Peyer's patch (tissue), 4 donors: ENCODE results near the gene MT1X. TPM values are rescaled to one million over a fixed set of nuclear protein-coding genes. Genes with fewer than 3 reads are reported as not detected.

Source experiments
- DNase-seq, 3 donors: peaks; one replicate each; pipeline ENCODE4 v3.0.0-alpha.2; 2017 to 2019
- H3K27ac ChIP-seq, 4 donors: fragments of 200-600 bp; sonication (generic); one replicate each; pipeline ENCODE4 v1.5.1; 2016 to 2019
- H3K27me3 ChIP-seq, 2 donors: fragments of 200-600 bp; sonication (generic); one replicate each; pipeline ENCODE4 v1.5.1; 2019
- H3K36me3 ChIP-seq, 3 donors: fragments of 200-600 bp; sonication (generic); one replicate each; pipeline ENCODE4 v1.5.1; 2016 to 2019
- H3K4me1 ChIP-seq, 4 donors: fragments of 200-600 bp; sonication (generic); one replicate each; pipeline ENCODE4 v1.5.1; 2016 to 2019
- H3K4me3 ChIP-seq, 4 donors: fragments of 200-600 bp; sonication (generic); 1 replicate in 3 of 4; 2 replicates in 1 of 4; pipeline ENCODE4 v1.5.1; 2016 to 2019; ENCODE audit warnings: mild to moderate bottlenecking in 1 of 4
- H3K9me3 ChIP-seq, 4 donors: fragments of 200-600 bp; sonication (generic); one replicate each; pipeline ENCODE4 v1.5.1; 2016 to 2019; ENCODE audit warnings: mild to moderate bottlenecking in 1 of 4
- CTCF ChIP-seq, 6 experiments: fragments of 450-650 bp in 4 of 6; fragments of 200-600 bp in 2 of 6; sonication (generic) in 1 of 6; IDR thresholded peaks; one replicate each; pipeline ENCODE4 v1.5.1; 2017 to 2019; ENCODE audit warnings: antibody characterized with exemption in 6 of 6, mild to moderate bottlenecking in 3 of 6, moderate library complexity in 1 of 6
- POLR2A ChIP-seq, 2 donors: fragments of 450-650 bp; IDR thresholded peaks; one replicate each; pipeline ENCODE4 v1.5.1; 2017; ENCODE audit warnings: antibody characterized with exemption in 2 of 2, mild to moderate bottlenecking in 2 of 2, moderate library complexity in 2 of 2
- total RNA-seq, 4 donors: library from RNA; depleted of rRNA; stranded (reverse); fragments of >200 nt; gene quantifications; one replicate each; pipeline ENCODE4 v1.1.0, GENCODE V29; 2016

The MT1X gene
- total RNA-seq, 4 donors from 2014 or later, result 121 to 1,155 (median 305) TPM

DNA sequence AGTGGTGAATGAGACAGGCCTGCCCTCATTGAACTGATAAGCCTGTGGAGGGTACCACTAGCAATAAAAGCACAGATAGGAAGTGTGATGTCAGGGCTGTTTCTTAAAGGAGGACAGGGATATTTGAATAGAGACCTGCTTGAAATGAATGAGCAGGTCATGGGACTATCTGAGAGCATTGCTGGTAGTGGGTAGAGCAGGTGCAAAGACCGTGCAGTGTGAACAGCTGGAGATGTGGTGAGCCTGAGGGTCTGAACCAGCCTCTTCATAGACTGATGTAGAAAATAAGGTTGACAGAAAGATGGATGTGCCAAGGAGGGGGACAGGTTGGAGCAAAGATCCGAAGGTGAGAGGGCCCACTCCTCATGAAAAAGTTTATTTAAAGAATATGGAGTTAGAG is 50.1 kb downstream of the MT1X start:
- DNase-seq, result no peak
- H3K4me3 ChIP-seq, result no peak overlapping the region
- H3K27me3 ChIP-seq, result no peaks in the 10 kb centered on the region
- TF ChIP-seq CTCF (IDR thresholded peaks at IDR 0.05) (no peak), POLR2A (IDR thresholded peaks at IDR 0.05) (no peak)
- H3K27ac ChIP-seq, result no peak overlapping the region
- peaks cover 0 to 20% (median 0%) of the 10 kb centered on the region in 4 donors for H3K4me1 ChIP-seq
- H3K36me3 ChIP-seq, result no peaks in the 10 kb centered on the region
- H3K9me3 ChIP-seq, result no peaks in the 10 kb centered on the region

DNA sequence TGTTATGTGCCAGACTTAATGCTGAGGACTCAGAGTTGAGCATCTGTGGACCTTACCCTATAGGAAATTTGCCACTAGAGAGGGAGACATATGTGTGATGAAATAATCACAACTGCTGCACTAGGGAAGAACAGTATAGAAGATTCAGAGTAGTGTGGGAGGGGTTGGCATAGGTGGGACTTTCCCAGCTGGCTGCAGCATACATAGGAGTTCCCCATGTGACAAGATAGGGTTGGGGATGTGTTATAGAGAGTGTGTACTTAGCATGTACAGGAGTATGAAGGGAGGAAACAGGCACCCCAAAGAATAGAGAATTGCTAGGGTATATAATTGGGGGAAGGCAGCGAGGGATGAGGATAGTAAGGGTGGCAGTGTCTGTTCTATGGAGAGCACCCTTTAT is 50.6 kb downstream of the MT1X start:
- H3K9me3 ChIP-seq, result no peaks in the 10 kb centered on the region
- H3K4me3 ChIP-seq, result no peak overlapping the region
- TF ChIP-seq POLR2A (IDR thresholded peaks at IDR 0.05) (no peak), CTCF (IDR thresholded peaks at IDR 0.05) (no peak)
- H3K27ac ChIP-seq, result no peak overlapping the region
- H3K4me1 ChIP-seq, result peaks cover 0 to 20% (median 0%) of the 10 kb centered on the region in 4 donors
- no peaks in the 10 kb centered on the region for H3K36me3 ChIP-seq
- no peak for DNase-seq
- H3K27me3 ChIP-seq, result no peaks in the 10 kb centered on the region

Other genes starting within 250 kb of the MT1X start
- 10 to 100 TPM; 26.1 to 43.6 (median 34.2) TPM for gene NUDT21, start 231.1 kb upstream of the MT1X start, total RNA-seq
- gene OGFOD1, start 230.9 kb upstream of the MT1X start, total RNA-seq, result 10 to 100 TPM; 11.0 to 47.9 (median 18.0) TPM
- gene BBS2, start 162.4 kb upstream of the MT1X start, total RNA-seq, result 10 to 100 TPM; 22.9 to 66.0 (median 39.6) TPM
- gene MT4, start 117.4 kb upstream of the MT1X start, total RNA-seq, result not detected
- gene MT3, start 92.9 kb upstream of the MT1X start, total RNA-seq, result not detected
- gene MT2A, start 73.9 kb upstream of the MT1X start, total RNA-seq, result 1,000 to 10,000 TPM in 1 of 4 donors, 100 to 1,000 TPM in 1, 10 to 100 TPM in 2; 33.2 to 1,072 (median 216) TPM
- 1,000 to 10,000 TPM in 1 of 4 donors, 100 to 1,000 TPM in 1, 10 to 100 TPM in 2; 53.9 to 2,225 (median 195) TPM for gene MT1E, start 56.7 kb upstream of the MT1X start, total RNA-seq
- gene MT1M, start 49.8 kb upstream of the MT1X start, total RNA-seq, result 100 to 1,000 TPM in 1 of 4 donors, 10 to 100 TPM in 1, 1 to 10 TPM in 2; 3.5 to 252 (median 11.3) TPM
- 100 to 1,000 TPM in 1 of 4 donors, not detected in 3; 102 TPM for gene MT1A, start 43.8 kb upstream of the MT1X start, total RNA-seq
- gene MT1B, start 30.6 kb upstream of the MT1X start, total RNA-seq, result 10 to 100 TPM in 1 of 4 donors, not detected in 3; 39.3 TPM
- gene MT1F, start 24.5 kb upstream of the MT1X start, total RNA-seq, result 100 to 1,000 TPM in 1 of 4 donors, 10 to 100 TPM in 2, 1 to 10 TPM in 1; 8.0 to 310 (median 44.1) TPM
- 1,000 to 10,000 TPM in 1 of 4 donors, 100 to 1,000 TPM in 2, 10 to 100 TPM in 1; 17.8 to 5,605 (median 130) TPM for gene MT1G, start 14.4 kb upstream of the MT1X start, total RNA-seq
- 1,000 to 10,000 TPM in 1 of 4 donors, 10 to 100 TPM in 1, 1 to 10 TPM in 1, not detected in 1; 5.8 to 2,098 (median 30.1) TPM for gene MT1H, start 12.7 kb upstream of the MT1X start, total RNA-seq
- gene NUP93, start 47.7 kb downstream of the MT1X start, total RNA-seq, result 100 to 1,000 TPM in 1 of 4 donors, 10 to 100 TPM in 3; 27.3 to 195 (median 31.4) TPM
- not detected for gene SLC12A3, start 182.7 kb downstream of the MT1X start, total RNA-seq
- gene HERPUD1, start 249.7 kb downstream of the MT1X start, total RNA-seq, result 100 to 1,000 TPM in 3 of 4 donors, 10 to 100 TPM in 1; 86.0 to 143 (median 108) TPM